Epithelial cell of proximal tubule (primary cell): ENCODE measurements around the gene THY1. TPM values are rescaled to one million over a fixed set of nuclear protein-coding genes. Genes with fewer than 3 reads are reported as not detected.

Source experiments
- DNase-seq: peaks from one replicate; pipeline ENCODE4 v3.0.0-alpha.2; 2011; ENCODE audit warnings: low read depth
- H3K4me3 ChIP-seq: 2 replicates; pipeline ENCODE4 v1.5.1; 2011; ENCODE audit warnings: low read depth, mild to moderate bottlenecking, low read length
- total RNA-seq: library from RNA; depleted of rRNA; stranded (reverse); fragments of >200 nt; gene quantifications from 2 replicates; pipeline ENCODE4 v1.2.3, GENCODE V29; 2015
- TF ChIP-seq, protein P1 (sequence below): conservative IDR thresholded peaks from 2 replicates; pipeline ENCODE4 v1.5.1; 2012; ENCODE audit warnings: low read depth, mild to moderate bottlenecking, low read length

The THY1 gene
- total RNA-seq, 1 donor from 2014 or later: 9.0 TPM

DNA sequence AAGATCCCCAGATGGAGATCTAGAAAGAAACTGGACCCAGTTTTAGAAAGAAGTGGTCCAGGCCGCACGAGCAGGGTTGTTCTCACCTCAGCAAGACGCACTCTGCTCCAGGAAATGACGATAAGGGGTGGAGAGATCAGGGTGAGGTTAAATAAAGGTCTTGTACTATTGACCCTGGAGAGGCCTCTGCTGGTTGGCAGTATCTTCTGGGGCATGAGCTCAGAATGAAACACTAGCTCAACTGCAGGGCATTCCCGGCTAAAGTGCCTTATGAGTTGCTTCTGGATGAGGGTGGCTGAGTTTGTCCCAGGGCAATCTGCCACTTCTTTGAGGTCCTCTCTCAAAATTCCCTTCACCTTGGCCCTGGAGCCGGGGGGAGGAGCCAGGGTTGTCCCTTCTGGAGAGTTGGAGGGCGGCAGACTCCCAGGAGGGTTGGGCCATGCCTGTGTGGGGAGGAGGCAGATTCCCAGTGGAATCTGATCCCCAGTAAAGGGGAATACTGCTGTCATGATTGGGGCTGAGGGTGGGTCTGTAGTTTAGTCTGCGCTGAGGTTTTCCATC, 52.4 kb downstream of the THY1 start:
- no peak overlapping the region for H3K4me3 ChIP-seq
- TF ChIP-seq, protein P1, sequence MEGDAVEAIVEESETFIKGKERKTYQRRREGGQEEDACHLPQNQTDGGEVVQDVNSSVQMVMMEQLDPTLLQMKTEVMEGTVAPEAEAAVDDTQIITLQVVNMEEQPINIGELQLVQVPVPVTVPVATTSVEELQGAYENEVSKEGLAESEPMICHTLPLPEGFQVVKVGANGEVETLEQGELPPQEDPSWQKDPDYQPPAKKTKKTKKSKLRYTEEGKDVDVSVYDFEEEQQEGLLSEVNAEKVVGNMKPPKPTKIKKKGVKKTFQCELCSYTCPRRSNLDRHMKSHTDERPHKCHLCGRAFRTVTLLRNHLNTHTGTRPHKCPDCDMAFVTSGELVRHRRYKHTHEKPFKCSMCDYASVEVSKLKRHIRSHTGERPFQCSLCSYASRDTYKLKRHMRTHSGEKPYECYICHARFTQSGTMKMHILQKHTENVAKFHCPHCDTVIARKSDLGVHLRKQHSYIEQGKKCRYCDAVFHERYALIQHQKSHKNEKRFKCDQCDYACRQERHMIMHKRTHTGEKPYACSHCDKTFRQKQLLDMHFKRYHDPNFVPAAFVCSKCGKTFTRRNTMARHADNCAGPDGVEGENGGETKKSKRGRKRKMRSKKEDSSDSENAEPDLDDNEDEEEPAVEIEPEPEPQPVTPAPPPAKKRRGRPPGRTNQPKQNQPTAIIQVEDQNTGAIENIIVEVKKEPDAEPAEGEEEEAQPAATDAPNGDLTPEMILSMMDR: no peak
- DNase-seq: no peak

DNA sequence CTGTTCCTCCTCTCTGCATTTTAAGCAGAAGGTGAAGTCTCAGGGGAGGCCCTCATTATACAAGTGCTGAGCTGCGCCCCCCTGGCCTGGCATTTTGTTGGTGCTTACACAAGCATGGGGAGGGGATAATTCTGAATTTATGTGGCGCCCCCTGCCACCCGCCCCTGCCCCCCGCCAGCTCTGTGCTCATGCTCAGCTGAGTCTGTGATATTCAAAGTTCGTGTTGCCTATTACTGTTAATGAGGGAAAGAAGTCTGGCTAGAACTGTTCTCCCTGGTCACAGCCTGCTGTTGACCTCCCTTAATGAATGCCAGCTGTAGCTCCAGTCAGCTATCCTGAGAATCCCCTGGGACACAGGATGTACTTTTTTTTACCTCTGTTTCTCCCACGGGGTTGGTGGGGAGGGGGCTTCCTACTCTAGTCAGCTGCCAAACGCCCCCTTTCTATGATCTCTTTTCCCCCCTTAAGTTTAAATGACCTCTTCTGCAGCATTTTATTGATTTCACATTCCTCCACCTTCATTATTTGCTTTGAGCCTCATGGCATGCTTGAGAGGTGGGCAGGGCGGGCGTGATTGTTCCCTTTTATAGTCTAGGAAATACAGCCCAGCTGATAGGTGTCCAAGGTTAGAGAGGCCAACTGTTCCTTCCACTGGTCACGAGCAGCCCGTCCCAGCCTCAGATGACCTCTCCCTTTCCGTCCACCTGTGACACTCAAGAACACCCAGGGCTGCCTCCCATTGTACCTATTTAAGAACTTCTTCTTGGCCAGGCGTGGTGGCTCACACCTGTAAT, 53.6 kb downstream of the THY1 start:
- TF ChIP-seq, protein P1: no peak
- DNase-seq: no peak
- no peak overlapping the region for H3K4me3 ChIP-seq

DNA sequence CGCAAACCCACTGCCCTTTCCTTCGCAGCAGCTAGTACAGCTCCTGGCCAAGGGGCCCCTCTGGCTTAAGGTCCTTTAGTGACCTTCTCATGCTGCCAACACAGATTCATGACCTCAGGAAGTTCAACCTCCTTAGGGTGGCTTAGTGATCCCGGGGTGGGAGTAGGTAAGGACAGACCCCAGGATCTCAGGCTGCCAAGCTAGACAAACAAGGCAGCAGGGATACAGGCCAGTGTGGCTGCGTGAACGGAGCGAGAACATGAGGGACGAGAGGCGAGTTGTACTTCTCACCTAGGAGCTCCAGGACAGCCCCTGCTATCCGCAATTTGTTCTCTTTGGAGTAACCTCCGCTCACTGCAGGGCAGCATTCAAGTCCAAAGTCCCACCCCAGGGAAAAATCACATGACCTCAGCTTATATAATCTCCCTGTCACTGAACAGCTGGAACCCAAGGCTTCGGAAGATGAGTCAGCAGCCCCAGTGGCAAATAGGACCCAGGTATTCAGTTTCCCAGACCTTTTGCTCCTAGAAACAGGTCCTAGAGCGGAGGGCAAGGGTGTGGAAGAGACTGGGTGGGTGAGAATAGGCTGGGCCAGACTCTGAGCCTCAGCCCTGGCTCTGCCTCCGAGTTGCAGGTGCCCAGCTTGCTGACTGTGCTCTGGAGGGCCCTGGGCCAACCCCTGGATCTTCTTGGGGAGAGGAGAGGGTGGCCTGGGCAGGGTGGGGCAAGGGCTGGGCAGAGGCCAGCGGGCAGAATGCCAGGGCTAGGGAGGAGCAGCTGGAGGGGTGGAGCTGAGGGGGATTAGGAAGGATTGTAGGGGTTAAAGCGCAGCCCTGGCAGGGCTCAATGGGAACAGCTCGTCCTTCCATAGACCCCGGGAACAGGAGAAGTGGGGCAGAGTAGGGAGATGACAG, 54.6 kb downstream of the THY1 start:
- H3K4me3 ChIP-seq: peak overlapping the region; percentile 13
- DNase-seq: no peak
- TF ChIP-seq, protein P1: no peak

DNA sequence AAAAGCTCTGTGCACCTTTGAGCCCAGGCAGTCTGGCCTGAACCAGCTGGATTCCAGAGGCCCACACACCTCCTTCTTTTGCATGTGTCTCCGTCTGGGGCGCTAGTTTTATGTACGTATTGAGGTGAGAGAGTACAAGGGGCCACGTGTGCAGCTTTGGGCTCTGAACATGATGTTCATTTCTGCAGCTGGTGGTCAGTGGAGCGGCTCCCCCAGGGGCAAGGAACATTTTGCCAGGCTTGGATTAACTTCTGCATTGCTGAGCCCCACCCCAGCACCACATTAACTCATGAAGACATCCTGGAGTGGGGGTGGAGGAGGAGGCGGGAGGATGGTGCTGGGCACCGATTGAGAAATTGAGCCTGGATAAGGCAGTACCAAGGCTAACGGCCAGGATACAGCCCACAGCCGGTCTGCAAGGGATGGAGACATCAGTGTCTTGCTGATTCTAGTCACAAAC, 55.3 kb downstream of the THY1 start:
- TF ChIP-seq, protein P1: no peak
- H3K4me3 ChIP-seq: no peak overlapping the region
- DNase-seq: no peak

Other genes starting within 250 kb of the THY1 start
- gene NHERF4, start 237.7 kb downstream of the THY1 start, total RNA-seq: not detected in 2 replicates
- 11.2 and 17.4 TPM in 2 replicates for gene CBL, start 216.8 kb downstream of the THY1 start, total RNA-seq
- gene MCAM, start 106.0 kb downstream of the THY1 start, total RNA-seq: 660 and 1,105 TPM in 2 replicates
- 18.6 and 21.8 TPM in 2 replicates for gene RNF26, start 88.6 kb downstream of the THY1 start, total RNA-seq
- 0.87 and 1.8 TPM in 2 replicates for gene C1QTNF5, start 82.3 kb downstream of the THY1 start, total RNA-seq
- gene MFRP, start 76.5 kb downstream of the THY1 start, total RNA-seq: not detected in 2 replicates
- gene USP2, start 41.5 kb downstream of the THY1 start, total RNA-seq: 0.63 and 1.1 TPM in 2 replicates